Stimulated activated CD4-positive, alpha-beta T cell treated with anti-CD3 and anti-CD28 coated beads, Interleukin-15, amount 100 ng/mL, for 24 hours (primary cell): Measurements from ENCODE around the gene GRIP2.

Experiments
- DNase-seq: peaks from one replicate; pipeline ENCODE4 v3.0.0-alpha.2; 2020

GRIP2 gene

GRCh38 chr3:14448756-14449727 is 91.1 kb downstream of the GRIP2 start:
- no peak for DNase-seq

- no peak for DNase-seq
Observed at GRCh38 chr3:14448063-14448462, 92.1 kb downstream of the GRIP2 start.

DNA sequence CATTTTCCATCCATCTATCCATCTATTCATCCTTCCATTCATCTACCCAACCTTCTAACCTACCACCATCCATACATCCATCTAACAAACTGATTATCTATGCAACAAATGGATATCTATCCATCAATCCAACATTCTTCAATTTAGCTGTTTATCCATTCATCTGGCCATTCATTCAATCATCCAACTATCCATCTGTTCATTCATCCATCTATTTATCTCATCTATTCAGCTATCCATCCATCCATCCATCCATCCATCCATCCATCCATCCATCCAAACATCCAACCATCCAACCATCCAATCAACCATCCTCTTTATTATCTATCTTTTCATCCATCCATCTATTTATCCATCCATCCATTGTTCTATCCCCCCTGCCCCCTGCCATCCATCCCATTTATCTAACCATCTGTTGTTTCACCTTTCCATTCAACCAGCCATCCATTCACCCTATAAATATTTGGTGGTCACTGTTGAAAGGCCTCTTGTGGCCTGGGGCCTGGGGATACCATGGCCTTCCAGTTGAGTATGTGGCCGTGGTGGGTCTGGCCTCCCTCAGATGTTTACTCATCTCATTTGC is 93.1 kb downstream of the GRIP2 start:
- DNase-seq: no peak

- no peak for DNase-seq
Observed at GRCh38 chr3:14445773-14446172, 94.4 kb downstream of the GRIP2 start.

GRCh38 chr3:14444380-14444779 is 95.8 kb downstream of the GRIP2 start:
- DNase-seq: no peak

- DNase-seq: no peak
Observed at GRCh38 chr3:14441920-14442300, 98.2 kb downstream of the GRIP2 start.

GRCh38 chr3:14441240-14441919 is 98.8 kb downstream of the GRIP2 start:
- no peak for DNase-seq

GRCh38 chr3:14440531-14441239 is 99.5 kb downstream of the GRIP2 start:
- DNase-seq: no peak

- DNase-seq: no peak
Observed at GRCh38 chr3:14440168-14440518, 100.0 kb downstream of the GRIP2 start.

DNA sequence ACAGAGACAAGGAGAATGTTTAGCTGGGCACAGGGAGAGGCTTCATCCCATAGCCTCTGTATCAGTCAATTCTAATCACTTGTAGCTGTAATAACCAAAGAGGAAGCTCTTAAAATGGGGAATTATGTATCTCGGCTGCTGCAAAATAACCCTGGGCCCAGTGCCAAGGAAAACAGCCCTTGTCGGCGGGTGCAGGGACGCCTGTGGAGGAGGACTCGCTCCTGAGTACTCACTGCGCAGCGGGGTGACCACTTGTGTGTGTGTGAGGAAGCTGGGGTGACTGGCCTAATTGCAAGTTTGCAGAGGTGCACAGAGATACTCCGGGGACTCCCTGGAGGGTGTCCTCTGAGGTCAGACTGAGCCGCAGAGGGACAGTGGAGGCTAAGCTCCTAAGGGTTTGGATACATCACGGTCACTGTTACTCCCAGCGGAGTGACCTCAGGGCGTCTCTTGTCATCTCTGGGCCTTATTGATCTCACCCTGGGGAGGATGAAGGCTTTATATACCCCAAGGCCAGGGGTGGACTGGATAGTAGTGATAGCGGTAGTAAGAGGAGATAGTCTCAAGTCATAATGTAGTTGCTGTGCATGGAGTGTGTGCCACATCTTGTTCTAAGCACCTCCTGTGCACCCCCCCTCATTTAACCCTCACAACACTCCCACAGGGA is 100.5 kb downstream of the GRIP2 start:
- DNase-seq: no peak
